Neural progenitor cell (in vitro differentiated cells): Measurements from ENCODE around the gene ZNF610. TPM values are rescaled to one million over a fixed set of nuclear protein-coding genes. Genes with fewer than 3 reads are reported as not detected.
"Not testable (repeated sequence)": the region's sequence is repeated elsewhere in the genome, so short reads cannot be mapped to it uniquely, and the experiment has no call there.

Source experiments
- DNase-seq: peaks from one replicate; pipeline ENCODE4 v3.0.0-alpha.2; 2016; ENCODE audit warnings: low spot score
- H2AFZ ChIP-seq: fragments of 200-600 bp; sonication (generic); replicated peaks from 2 replicates; pipeline ENCODE4 v1.6.1; 2016; ENCODE audit warnings: antibody characterized with exemption
- H3F3A ChIP-seq: fragments of 200-600 bp; sonication (generic); 2 replicates; pipeline ENCODE4 v1.6.1; 2016; ENCODE audit warnings: antibody characterized with exemption, low read depth
- H3K27ac ChIP-seq: fragments of 200-600 bp; sonication (generic); 2 replicates; pipeline ENCODE4 v1.5.1; 2016; ENCODE audit warnings: mild to moderate bottlenecking
- H3K27me3 ChIP-seq: fragments of 200-600 bp; sonication (generic); 2 replicates; pipeline ENCODE4 v1.6.1; 2016; ENCODE audit warnings: mild to moderate bottlenecking, moderate library complexity
- H3K36me3 ChIP-seq: fragments of 200-600 bp; sonication (generic); 2 replicates; pipeline ENCODE4 v1.5.1; 2016
- H3K4me1 ChIP-seq: fragments of 200-600 bp; sonication (generic); 2 replicates; pipeline ENCODE4 v1.6.1; 2016; ENCODE audit warnings: mixed run types
- H3K4me2 ChIP-seq: fragments of 200-600 bp; sonication (generic); 2 replicates; pipeline ENCODE4 v1.6.1; 2016
- H3K4me3 ChIP-seq: fragments of 200-600 bp; sonication (generic); 2 replicates; pipeline ENCODE4 v1.5.1; 2016
- H3K79me2 ChIP-seq: fragments of 200-600 bp; sonication (generic); 2 replicates; pipeline ENCODE4 v1.6.1; 2016; ENCODE audit warnings: low read depth
- H3K9ac ChIP-seq: fragments of 200-600 bp; sonication (generic); 2 replicates; pipeline ENCODE4 v1.6.1; 2016
- H3K9me3 ChIP-seq: fragments of 200-600 bp; sonication (generic); 2 replicates; pipeline ENCODE4 v1.5.1; 2016; ENCODE audit warnings: low read depth
- H4K20me1 ChIP-seq: fragments of 200-600 bp; sonication (generic); 2 replicates; pipeline ENCODE4 v1.6.1; 2016; ENCODE audit warnings: low read depth
- H3K27ac Mint-ChIP-seq: 3 replicates; pipeline ENCODE4 v1.8.0; 2021; ENCODE audit warnings: mixed read lengths
- H3K27me3 Mint-ChIP-seq: 2 replicates; pipeline ENCODE4 v1.8.0; 2022; ENCODE audit warnings: low read depth, mild to moderate bottlenecking, inconsistent platforms, moderate library complexity, mixed read lengths; ENCODE audit not compliant: insufficient read depth
- H3K36me3 Mint-ChIP-seq: 3 replicates; pipeline ENCODE4 v1.8.0; 2021; ENCODE audit warnings: mixed read lengths
- H3K4me1 Mint-ChIP-seq: 3 replicates; pipeline ENCODE4 v1.8.0; 2021; ENCODE audit warnings: mixed read lengths
- H3K4me3 Mint-ChIP-seq: 3 replicates; pipeline ENCODE4 v1.8.0; 2021; ENCODE audit warnings: mild to moderate bottlenecking, moderate library complexity, mixed read lengths
- H3K9me3 Mint-ChIP-seq: 3 replicates; pipeline ENCODE4 v1.8.0; 2020; ENCODE audit warnings: mixed read lengths
- EZH2 ChIP-seq: fragments of 200-600 bp; sonication (generic); IDR thresholded peaks from 2 replicates; pipeline ENCODE4 v1.6.1; 2017; ENCODE audit warnings: antibody characterized with exemption, mild to moderate bottlenecking, moderate library complexity
- EZH2phosphoT487 ChIP-seq: fragments of 200-600 bp; sonication (generic); IDR thresholded peaks from 2 replicates; pipeline ENCODE4 v1.6.1; 2017; ENCODE audit warnings: antibody characterized with exemption
- total RNA-seq: library from RNA; depleted of rRNA; stranded (reverse); fragments of >200 nt; gene quantifications from 2 replicates; pipeline ENCODE4 v1.2.3, GENCODE V29; 2015; ENCODE audit warnings: low replicate concordance
- TF ChIP-seq, protein P1 (sequence below): fragments of 200-600 bp; sonication (generic); IDR thresholded peaks from 2 replicates; pipeline ENCODE4 v1.5.1; 2017; ENCODE audit warnings: antibody characterized with exemption, mild to moderate bottlenecking

ZNF610 gene
- total RNA-seq, 1 donor from 2014 or later = 13.0 TPM

DNA sequence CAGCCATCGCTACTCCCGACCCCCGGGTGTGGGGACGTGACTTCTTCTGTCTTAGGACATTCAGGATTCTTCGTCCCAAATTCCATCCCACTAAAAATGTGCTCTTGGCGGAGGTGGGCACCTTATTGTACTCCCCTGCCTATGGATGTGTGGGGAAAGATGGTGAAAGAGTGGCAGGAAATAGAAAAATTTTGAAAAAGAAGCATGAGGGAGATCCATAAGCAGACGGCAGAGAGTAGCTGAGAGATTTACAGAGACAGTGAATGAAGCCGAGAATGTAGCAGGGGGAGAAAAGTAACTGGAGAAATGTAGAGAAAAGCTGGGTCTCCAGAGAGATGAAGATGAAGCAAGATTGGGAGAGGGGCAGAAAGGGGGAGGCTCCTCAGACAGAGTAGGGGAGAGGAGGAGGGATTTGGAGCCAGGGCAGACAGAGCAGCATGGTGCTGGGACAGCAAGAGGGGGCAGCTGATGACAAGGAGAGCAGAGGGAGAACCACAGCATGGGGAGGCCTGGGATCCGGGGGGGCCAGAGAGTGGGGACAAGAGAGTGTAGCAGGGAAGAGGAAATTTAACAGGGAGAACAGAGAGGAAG lies 843 bp downstream of the ZNF610 start:
- Histone ChIP-seq H3K36me3 (no peaks in the 10 kb centered on the region), H3K79me2 (peaks cover 5% of the 10 kb centered on the region), H4K20me1 (no peaks in the 10 kb centered on the region), H3K4me1 (no peaks in the 10 kb centered on the region), H3K27me3 (no peaks in the 10 kb centered on the region), H3K27ac (no peak overlapping the region), H3K9me3 (peaks cover 1% of the 10 kb centered on the region), H3K4me3 (peak overlapping the region; percentile 88), H3F3A (peaks cover 7% of the 10 kb centered on the region), H3K4me2 (peak overlapping the region; percentile 87), H2AFZ (peak overlapping the region; percentile 68), H3K9ac (peak overlapping the region; percentile 74)
- DNase-seq = peak; percentile 26
- peak overlapping the region; percentile 94 for H3K27ac Mint-ChIP-seq
- no peaks in the 10 kb centered on the region for H3K27me3 Mint-ChIP-seq
- H3K36me3 Mint-ChIP-seq = peaks cover 33% of the 10 kb centered on the region
- no peak for TF ChIP-seq EZH2
- TF ChIP-seq EZH2phosphoT487 = no peak
- TF ChIP-seq, protein P1, sequence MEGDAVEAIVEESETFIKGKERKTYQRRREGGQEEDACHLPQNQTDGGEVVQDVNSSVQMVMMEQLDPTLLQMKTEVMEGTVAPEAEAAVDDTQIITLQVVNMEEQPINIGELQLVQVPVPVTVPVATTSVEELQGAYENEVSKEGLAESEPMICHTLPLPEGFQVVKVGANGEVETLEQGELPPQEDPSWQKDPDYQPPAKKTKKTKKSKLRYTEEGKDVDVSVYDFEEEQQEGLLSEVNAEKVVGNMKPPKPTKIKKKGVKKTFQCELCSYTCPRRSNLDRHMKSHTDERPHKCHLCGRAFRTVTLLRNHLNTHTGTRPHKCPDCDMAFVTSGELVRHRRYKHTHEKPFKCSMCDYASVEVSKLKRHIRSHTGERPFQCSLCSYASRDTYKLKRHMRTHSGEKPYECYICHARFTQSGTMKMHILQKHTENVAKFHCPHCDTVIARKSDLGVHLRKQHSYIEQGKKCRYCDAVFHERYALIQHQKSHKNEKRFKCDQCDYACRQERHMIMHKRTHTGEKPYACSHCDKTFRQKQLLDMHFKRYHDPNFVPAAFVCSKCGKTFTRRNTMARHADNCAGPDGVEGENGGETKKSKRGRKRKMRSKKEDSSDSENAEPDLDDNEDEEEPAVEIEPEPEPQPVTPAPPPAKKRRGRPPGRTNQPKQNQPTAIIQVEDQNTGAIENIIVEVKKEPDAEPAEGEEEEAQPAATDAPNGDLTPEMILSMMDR = no peak
- H3K9me3 Mint-ChIP-seq = peaks cover 35% of the 10 kb centered on the region
- peak overlapping the region; percentile 97 for H3K4me3 Mint-ChIP-seq
- H3K4me1 Mint-ChIP-seq = peaks cover 8% of the 10 kb centered on the region

DNA sequence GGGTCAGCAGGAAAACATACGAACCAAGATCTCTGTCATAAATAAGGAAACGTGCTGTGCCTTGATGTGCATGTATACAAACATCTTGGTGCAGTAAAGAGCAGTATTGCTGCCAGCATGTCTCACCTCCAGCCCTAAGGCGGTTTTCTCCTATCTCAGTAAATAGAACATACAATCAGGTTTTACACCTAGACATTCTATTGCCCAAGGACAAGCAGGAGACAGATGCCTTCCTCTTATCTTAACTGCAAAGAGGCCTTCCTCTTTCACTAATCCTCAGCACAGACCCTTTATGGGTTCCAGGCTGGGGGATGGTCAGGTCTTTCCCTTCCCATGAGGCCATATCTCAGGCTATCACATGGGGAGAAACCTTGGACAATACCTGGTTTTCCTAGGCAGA lies 3.0 kb downstream of the ZNF610 start:
- not testable (repeated sequence) for H3K36me3 ChIP-seq, H3K79me2 ChIP-seq, H3K4me1 Mint-ChIP-seq, DNase-seq, H4K20me1 ChIP-seq, H3K27ac Mint-ChIP-seq, H3K27me3 ChIP-seq, H3K4me1 ChIP-seq, H3K27ac ChIP-seq, H3K27me3 Mint-ChIP-seq, H3K9me3 ChIP-seq, H2AFZ ChIP-seq, H3K4me2 ChIP-seq, H3F3A ChIP-seq, H3K9ac ChIP-seq, H3K4me3 ChIP-seq
- Mint-ChIP-seq H3K36me3 (peaks cover 46% of the 10 kb centered on the region), H3K4me3 (peak overlapping the region; percentile 46), H3K9me3 (peaks cover 36% of the 10 kb centered on the region)

DNA sequence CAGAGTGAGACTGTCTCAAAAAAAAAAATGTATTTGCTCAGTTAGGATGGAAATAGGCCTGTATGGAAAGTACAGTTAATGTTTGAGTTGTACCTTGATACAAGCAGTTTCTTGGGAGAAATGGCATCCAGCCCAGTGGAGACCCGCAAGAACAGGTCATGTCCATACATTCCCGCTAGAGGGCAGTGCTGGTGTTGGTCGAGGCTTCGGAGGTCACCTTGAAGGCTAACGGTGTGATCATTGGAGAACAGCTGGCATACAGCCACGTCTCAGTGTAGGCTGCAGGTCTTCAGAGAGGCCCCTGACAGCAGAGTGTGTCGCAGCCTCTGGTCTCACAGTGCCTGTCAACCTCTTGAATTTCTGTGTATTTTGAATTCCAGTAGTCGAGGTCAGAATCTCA lies 7.5 kb downstream of the ZNF610 start:
- H3K36me3 Mint-ChIP-seq = peaks cover 46% of the 10 kb centered on the region
- H3K4me1 Mint-ChIP-seq = no peaks in the 10 kb centered on the region
- peak; percentile 85 for DNase-seq
- H3K27ac ChIP-seq = no peak overlapping the region
- H3K36me3 ChIP-seq = no peaks in the 10 kb centered on the region
- H2AFZ ChIP-seq = no peak overlapping the region
- no peaks in the 10 kb centered on the region for H3F3A ChIP-seq
- H3K27ac Mint-ChIP-seq = no peak overlapping the region
- H3K27me3 ChIP-seq = no peaks in the 10 kb centered on the region
- no peaks in the 10 kb centered on the region for H3K9me3 ChIP-seq
- H3K4me3 Mint-ChIP-seq = no peak overlapping the region
- H3K9ac ChIP-seq = no peak overlapping the region
- no peak for TF ChIP-seq EZH2phosphoT487
- TF ChIP-seq, protein P1 = peak; percentile 78
- H4K20me1 ChIP-seq = no peaks in the 10 kb centered on the region
- H3K4me3 ChIP-seq = no peak overlapping the region
- no peak overlapping the region for H3K4me2 ChIP-seq
- H3K79me2 ChIP-seq = no peaks in the 10 kb centered on the region
- H3K9me3 Mint-ChIP-seq = peaks cover 44% of the 10 kb centered on the region
- no peaks in the 10 kb centered on the region for H3K4me1 ChIP-seq
- peaks cover 3% of the 10 kb centered on the region for H3K27me3 Mint-ChIP-seq

DNA sequence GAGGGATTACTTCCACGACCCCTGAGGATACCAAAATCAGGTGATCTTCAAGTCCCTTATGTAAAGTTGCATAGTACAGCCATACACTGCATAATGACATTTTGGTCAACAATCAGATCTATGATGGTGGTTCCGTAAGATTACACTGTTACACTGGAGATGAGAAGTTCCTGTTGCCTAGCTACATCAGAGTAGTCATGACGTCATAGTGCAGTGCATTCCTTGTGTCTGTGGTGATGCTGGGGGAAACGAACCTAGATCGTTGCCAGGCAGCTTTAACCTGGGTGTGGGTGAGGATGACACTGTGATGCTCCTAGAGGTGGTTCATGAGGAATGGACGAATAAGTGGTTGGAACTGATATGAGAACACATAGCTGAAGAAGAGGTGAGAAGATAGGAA lies 9.1 kb downstream of the ZNF610 start:
- no peak overlapping the region for H3K4me2 ChIP-seq
- H3K27me3 ChIP-seq = no peaks in the 10 kb centered on the region
- H3K36me3 ChIP-seq = no peaks in the 10 kb centered on the region
- Mint-ChIP-seq H3K27me3 (peaks cover 3% of the 10 kb centered on the region), H3K4me3 (no peak overlapping the region), H3K9me3 (peaks cover 53% of the 10 kb centered on the region), H3K27ac (no peak overlapping the region), H3K36me3 (peaks cover 48% of the 10 kb centered on the region), H3K4me1 (no peaks in the 10 kb centered on the region)
- no peak overlapping the region for H3K9ac ChIP-seq
- DNase-seq = no peak
- H3K27ac ChIP-seq = no peak overlapping the region
- no peaks in the 10 kb centered on the region for H3K9me3 ChIP-seq
- no peaks in the 10 kb centered on the region for H4K20me1 ChIP-seq
- no peaks in the 10 kb centered on the region for H3K79me2 ChIP-seq
- TF ChIP-seq EZH2 = no peak
- TF ChIP-seq EZH2phosphoT487 = no peak
- no peaks in the 10 kb centered on the region for H3K4me1 ChIP-seq
- no peak overlapping the region for H2AFZ ChIP-seq
- H3F3A ChIP-seq = no peaks in the 10 kb centered on the region
- no peak overlapping the region for H3K4me3 ChIP-seq
